H9 (cell line): ENCODE data around the gene CCDC30. TPM values are rescaled to one million over a fixed set of nuclear protein-coding genes. Genes with fewer than 3 reads are reported as not detected.

Experiments
- DNase-seq: peaks from one replicate; pipeline ENCODE4 v3.0.0-alpha.2; 2017
- H2AFZ ChIP-seq: one replicate; pipeline ENCODE4 v1.6.1; 2013; ENCODE audit warnings: mild to moderate bottlenecking, low read length, control low read depth, moderate library complexity
- H2AK5ac ChIP-seq: 2 replicates; pipeline ENCODE4 v1.6.1; 2013; ENCODE audit warnings: low read length, control low read depth, mixed read lengths; ENCODE audit not compliant: insufficient read length
- H2BK120ac ChIP-seq: one replicate; pipeline ENCODE4 v1.6.1; 2013; ENCODE audit warnings: low read depth, mild to moderate bottlenecking, low read length, control low read depth, inconsistent platforms; ENCODE audit not compliant: poor library complexity, severe bottlenecking
- H2BK12ac ChIP-seq: 2 replicates; pipeline ENCODE4 v1.6.1; 2013; ENCODE audit warnings: low read length, control low read depth, mixed read lengths, low read depth; ENCODE audit not compliant: insufficient read length
- H2BK15ac ChIP-seq: 2 replicates; pipeline ENCODE4 v1.6.1; 2013; ENCODE audit warnings: low read depth, low read length, control low read depth
- H2BK20ac ChIP-seq: one replicate; pipeline ENCODE4 v1.6.1; 2013; ENCODE audit warnings: low read depth, mild to moderate bottlenecking, low read length, control low read depth, inconsistent platforms; ENCODE audit not compliant: poor library complexity, severe bottlenecking
- H2BK5ac ChIP-seq: 2 replicates; pipeline ENCODE4 v1.6.1; 2013; ENCODE audit warnings: low read length, control low read depth, mixed read lengths; ENCODE audit not compliant: insufficient read length
- H3K14ac ChIP-seq: 2 replicates; pipeline ENCODE4 v1.6.1; 2013; ENCODE audit warnings: low read length, control low read depth; ENCODE audit not compliant: insufficient read depth
- H3K18ac ChIP-seq: 2 replicates; pipeline ENCODE4 v1.6.1; 2013; ENCODE audit warnings: low read depth, mild to moderate bottlenecking, mixed read lengths, low read length, control low read depth; ENCODE audit not compliant: insufficient read length
- H3K23ac ChIP-seq: 2 replicates; pipeline ENCODE4 v1.6.1; 2013; ENCODE audit warnings: low read length, control low read depth, mixed read lengths, low read depth; ENCODE audit not compliant: insufficient read length
- H3K23me2 ChIP-seq: 2 replicates; pipeline ENCODE4 v1.6.1; 2013; ENCODE audit warnings: low read depth, mild to moderate bottlenecking, mixed read lengths, low read length, control low read depth; ENCODE audit not compliant: insufficient read length, poor library complexity, severe bottlenecking
- H3K27ac ChIP-seq: 2 replicates; pipeline ENCODE4 v1.5.1; 2013; ENCODE audit warnings: low read length, control low read depth, mixed read lengths, low read depth; ENCODE audit not compliant: insufficient read length
- H3K27me3 ChIP-seq: 2 replicates; pipeline ENCODE4 v1.6.1; 2013; ENCODE audit warnings: low read length, control low read depth, inconsistent platforms; ENCODE audit not compliant: insufficient read depth
- H3K4ac ChIP-seq: 2 replicates; pipeline ENCODE4 v1.6.1; 2013; ENCODE audit warnings: low read depth, mild to moderate bottlenecking, control low read depth, inconsistent platforms, low read length, moderate library complexity
- H3K4me1 ChIP-seq: 2 replicates; pipeline ENCODE4 v1.6.1; 2013; ENCODE audit warnings: low read length, control low read depth, inconsistent platforms; ENCODE audit not compliant: insufficient read depth
- H3K4me2 ChIP-seq: 2 replicates; pipeline ENCODE4 v1.6.1; 2013; ENCODE audit warnings: low read length, control low read depth, mixed read lengths; ENCODE audit not compliant: insufficient read length, insufficient read depth
- H3K56ac ChIP-seq: 2 replicates; pipeline ENCODE4 v1.6.1; 2013; ENCODE audit warnings: low read depth, mild to moderate bottlenecking, mixed read lengths, low read length, control low read depth; ENCODE audit not compliant: insufficient read length
- H3K79me1 ChIP-seq: 2 replicates; pipeline ENCODE4 v1.6.1; 2013; ENCODE audit warnings: low read depth, mild to moderate bottlenecking, moderate library complexity, low read length, control low read depth, inconsistent platforms; ENCODE audit not compliant: insufficient read depth, poor library complexity, severe bottlenecking
- H3K79me2 ChIP-seq: 2 replicates; pipeline ENCODE4 v1.6.1; 2013; ENCODE audit warnings: low read length, control low read depth, inconsistent platforms; ENCODE audit not compliant: insufficient read depth
- H3K9ac ChIP-seq: 2 replicates; pipeline ENCODE4 v1.6.1; 2013; ENCODE audit warnings: low read length, control low read depth, mixed read lengths; ENCODE audit not compliant: insufficient read length; ENCODE audit errors: extremely low read depth
- H3K9me3 ChIP-seq: one replicate; pipeline ENCODE4 v1.6.1; 2013; ENCODE audit warnings: low read depth, low read length, inconsistent platforms; ENCODE audit not compliant: control insufficient read depth
- H3T11ph ChIP-seq: one replicate; pipeline ENCODE4 v1.6.1; 2013; ENCODE audit warnings: mild to moderate bottlenecking, low read length, control low read depth, inconsistent platforms
- H4K20me1 ChIP-seq: one replicate; pipeline ENCODE4 v1.6.1; 2013; ENCODE audit not compliant: control insufficient read depth, insufficient read length, insufficient read depth
- H4K5ac ChIP-seq: 2 replicates; pipeline ENCODE4 v1.6.1; 2013; ENCODE audit warnings: low read depth, mild to moderate bottlenecking, mixed read lengths, low read length, control low read depth; ENCODE audit not compliant: insufficient read length
- H4K8ac ChIP-seq: replicated peaks from 2 replicates; pipeline ENCODE4 v1.6.1; 2013; ENCODE audit warnings: low read length, control low read depth, mixed read lengths, low read depth; ENCODE audit not compliant: insufficient read length
- H4K91ac ChIP-seq: 2 replicates; pipeline ENCODE4 v1.6.1; 2013; ENCODE audit warnings: low read depth, mild to moderate bottlenecking, moderate library complexity, mixed read lengths, low read length, control low read depth; ENCODE audit not compliant: insufficient read length
- H3K27ac Mint-ChIP-seq, 3 experiments: 2 replicates in 2 of 3; 3 replicates in 1 of 3; pipeline ENCODE4 v1.8.0; 2020 to 2021; ENCODE audit warnings: mixed read lengths in 3 of 3, mild to moderate bottlenecking in 1 of 3, moderate library complexity in 1 of 3
- H3K27me3 Mint-ChIP-seq: 2 replicates; pipeline ENCODE4 v1.8.0; 2021; ENCODE audit warnings: low read depth, mild to moderate bottlenecking, moderate library complexity, mixed read lengths
- H3K36me3 Mint-ChIP-seq, 3 experiments: 2 replicates in 2 of 3; 3 replicates in 1 of 3; pipeline ENCODE4 v1.8.0; 2020 to 2021; ENCODE audit warnings: low read depth in 3 of 3, mixed read lengths in 3 of 3; ENCODE audit not compliant: insufficient read depth in 1 of 3
- H3K4me1 Mint-ChIP-seq, 2 experiments: 2 replicates each; pipeline ENCODE4 v1.8.0; 2020; ENCODE audit warnings: mixed read lengths in 2 of 2
- H3K4me3 Mint-ChIP-seq, 2 experiments: 2 replicates in 1 of 2; 3 replicates in 1 of 2; pipeline ENCODE4 v1.8.0; 2020 to 2021; ENCODE audit warnings: mild to moderate bottlenecking in 2 of 2, mixed read lengths in 2 of 2, moderate library complexity in 1 of 2
- H3K9me3 Mint-ChIP-seq, 2 experiments: 2 replicates in 1 of 2; 3 replicates in 1 of 2; pipeline ENCODE4 v1.8.0; 2020; ENCODE audit warnings: mild to moderate bottlenecking in 2 of 2, mixed read lengths in 2 of 2, moderate library complexity in 1 of 2
- total RNA-seq: library from RNA; stranded (reverse); gene quantifications from 2 replicates; pipeline ENCODE4 v1.2.1, GENCODE V29; 2021
- TF ChIP-seq, protein P1 (sequence below): fragments of 200-600 bp; sonication (generic); conservative IDR thresholded peaks from 3 replicates; pipeline ENCODE4 v1.8.0; 2021; ENCODE audit warnings: antibody characterized with exemption, mild to moderate bottlenecking

CCDC30 gene
- total RNA-seq, 1 experiment from 2014 or later, result 1.8 TPM

DNA sequence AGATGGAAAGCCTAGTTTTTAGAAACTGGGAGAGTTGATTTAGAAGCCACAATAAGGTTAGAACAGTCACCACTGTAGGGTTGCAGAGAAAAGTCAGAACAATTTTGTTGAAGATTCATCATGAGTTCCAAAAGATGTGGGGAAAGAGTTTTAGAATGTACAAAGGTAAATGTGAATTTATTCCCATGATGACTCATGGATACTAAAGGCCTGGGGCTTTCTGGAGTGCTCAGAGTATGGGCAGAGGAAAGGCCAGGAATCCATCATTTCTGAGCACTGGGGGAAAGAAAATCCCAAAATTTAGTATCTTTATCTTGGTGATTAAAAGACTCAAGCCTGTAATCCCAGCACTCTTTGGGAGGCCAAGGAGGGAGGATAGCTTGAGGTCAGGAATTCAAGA is 236.9 kb downstream of the CCDC30 start:
- H3K9me3 Mint-ChIP-seq, result no peaks in the 10 kb centered on the region
- peaks cover under 1% of the 10 kb centered on the region; the same call in 1 of the 2 replicates for H3K79me2 ChIP-seq

More for the DNA sequence above, 236.9 kb downstream of the CCDC30 start:
- H3K14ac ChIP-seq, result no peak overlapping the region
- Mint-ChIP-seq H3K4me1 (no peaks in the 10 kb centered on the region), H3K36me3 (peaks cover 86 to 97% (median 96%) of the 10 kb centered on the region in 3 experiments), H3K27ac (no peak overlapping the region), H3K27me3 (peaks cover 1% of the 10 kb centered on the region), H3K4me3 (no peak overlapping the region)
- no peak overlapping the region for H2BK5ac ChIP-seq
- H4K5ac ChIP-seq, result no peak overlapping the region
- no peak overlapping the region for H2BK15ac ChIP-seq
- H3K23me2 ChIP-seq, result no peaks in the 10 kb centered on the region
- H3T11ph ChIP-seq, result no peak overlapping the region
- H4K8ac ChIP-seq, result no peak overlapping the region
- H3K9me3 ChIP-seq, result no peaks in the 10 kb centered on the region
- no peak overlapping the region for H3K9ac ChIP-seq
- H2BK20ac ChIP-seq, result no peak overlapping the region
- no peak overlapping the region for H4K91ac ChIP-seq
- H3K4me2 ChIP-seq, result no peak overlapping the region
- no peak overlapping the region for H3K18ac ChIP-seq
- DNase-seq, result no peak
- H4K20me1 ChIP-seq, result no peaks in the 10 kb centered on the region
- H2BK12ac ChIP-seq, result no peak overlapping the region
- TF ChIP-seq, protein P1, sequence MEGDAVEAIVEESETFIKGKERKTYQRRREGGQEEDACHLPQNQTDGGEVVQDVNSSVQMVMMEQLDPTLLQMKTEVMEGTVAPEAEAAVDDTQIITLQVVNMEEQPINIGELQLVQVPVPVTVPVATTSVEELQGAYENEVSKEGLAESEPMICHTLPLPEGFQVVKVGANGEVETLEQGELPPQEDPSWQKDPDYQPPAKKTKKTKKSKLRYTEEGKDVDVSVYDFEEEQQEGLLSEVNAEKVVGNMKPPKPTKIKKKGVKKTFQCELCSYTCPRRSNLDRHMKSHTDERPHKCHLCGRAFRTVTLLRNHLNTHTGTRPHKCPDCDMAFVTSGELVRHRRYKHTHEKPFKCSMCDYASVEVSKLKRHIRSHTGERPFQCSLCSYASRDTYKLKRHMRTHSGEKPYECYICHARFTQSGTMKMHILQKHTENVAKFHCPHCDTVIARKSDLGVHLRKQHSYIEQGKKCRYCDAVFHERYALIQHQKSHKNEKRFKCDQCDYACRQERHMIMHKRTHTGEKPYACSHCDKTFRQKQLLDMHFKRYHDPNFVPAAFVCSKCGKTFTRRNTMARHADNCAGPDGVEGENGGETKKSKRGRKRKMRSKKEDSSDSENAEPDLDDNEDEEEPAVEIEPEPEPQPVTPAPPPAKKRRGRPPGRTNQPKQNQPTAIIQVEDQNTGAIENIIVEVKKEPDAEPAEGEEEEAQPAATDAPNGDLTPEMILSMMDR, result no peak
- H3K4ac ChIP-seq, result no peak overlapping the region
- no peak overlapping the region for H3K27ac ChIP-seq
- H3K56ac ChIP-seq, result no peak overlapping the region
- no peak overlapping the region for H2AFZ ChIP-seq
- H3K4me1 ChIP-seq, result no peaks in the 10 kb centered on the region
- H3K23ac ChIP-seq, result no peak overlapping the region
- peaks cover under 1% of the 10 kb centered on the region for H3K79me1 ChIP-seq
- H2BK120ac ChIP-seq, result no peak overlapping the region
- no peaks in the 10 kb centered on the region for H3K27me3 ChIP-seq
- no peak overlapping the region for H2AK5ac ChIP-seq
